ENCODE measurements around the gene KRR1.

Gene KRR1

DNA sequence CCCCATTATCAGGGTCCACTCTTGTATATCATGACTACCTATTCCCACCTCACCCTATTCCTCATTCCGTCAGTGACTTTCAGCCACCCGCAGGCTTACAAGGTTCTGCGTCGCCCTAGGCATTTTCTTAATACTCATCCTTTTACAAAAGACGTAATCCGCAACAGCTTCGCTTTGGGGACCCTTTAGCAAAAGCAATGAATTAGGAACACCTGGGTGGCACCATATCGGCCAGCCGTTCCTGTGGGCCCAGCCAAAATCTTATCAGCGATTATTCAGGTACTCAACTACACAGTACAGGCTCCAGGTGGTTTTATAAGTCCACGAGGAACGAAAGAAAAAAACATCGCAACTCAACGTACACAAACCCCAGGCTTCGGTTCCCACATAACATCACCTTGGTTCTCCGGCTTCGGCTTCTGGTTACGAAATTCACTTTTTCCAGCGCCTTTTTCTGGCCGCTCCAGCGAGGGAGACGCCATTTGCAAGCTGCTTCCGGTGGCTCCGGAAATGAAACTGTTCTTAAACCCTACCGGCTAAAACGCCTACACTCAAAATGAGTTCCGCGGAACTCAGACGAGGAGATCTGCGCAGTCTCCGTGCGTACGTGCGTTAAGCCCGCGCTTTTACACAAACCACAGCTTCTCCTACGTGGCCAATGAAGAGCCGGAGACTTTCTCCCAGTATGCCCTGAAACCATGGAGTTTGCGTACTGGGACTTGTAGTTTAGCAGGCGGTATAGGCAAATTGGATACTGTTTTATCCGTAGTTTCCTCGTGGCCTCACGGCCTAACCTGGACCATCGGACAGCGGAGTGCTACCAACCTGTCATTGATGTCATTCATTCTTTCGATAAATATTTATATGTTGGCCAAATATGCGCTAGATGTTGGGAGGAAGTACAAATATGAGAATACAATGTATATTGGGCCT, at the start of gene KRR1:
Gene KRR1, minus strand, starts transcription at position 494 of the 933 bp plus-strand sequence. Its CDS starts 12 bp downstream, at position 482.
- DNase-seq (ENCODE audit: low spot score), result peak; percentile 99

- DNase-seq (ENCODE audit: low spot score), result peak; percentile 58
These were observed 48.8 kb upstream of the KRR1 start for GRCh38 chr12:75560167-75560566.

- DNase-seq (ENCODE audit: low spot score), result no peak
These were observed 46.9 kb upstream of the KRR1 start for GRCh38 chr12:75558287-75558686.

DNA sequence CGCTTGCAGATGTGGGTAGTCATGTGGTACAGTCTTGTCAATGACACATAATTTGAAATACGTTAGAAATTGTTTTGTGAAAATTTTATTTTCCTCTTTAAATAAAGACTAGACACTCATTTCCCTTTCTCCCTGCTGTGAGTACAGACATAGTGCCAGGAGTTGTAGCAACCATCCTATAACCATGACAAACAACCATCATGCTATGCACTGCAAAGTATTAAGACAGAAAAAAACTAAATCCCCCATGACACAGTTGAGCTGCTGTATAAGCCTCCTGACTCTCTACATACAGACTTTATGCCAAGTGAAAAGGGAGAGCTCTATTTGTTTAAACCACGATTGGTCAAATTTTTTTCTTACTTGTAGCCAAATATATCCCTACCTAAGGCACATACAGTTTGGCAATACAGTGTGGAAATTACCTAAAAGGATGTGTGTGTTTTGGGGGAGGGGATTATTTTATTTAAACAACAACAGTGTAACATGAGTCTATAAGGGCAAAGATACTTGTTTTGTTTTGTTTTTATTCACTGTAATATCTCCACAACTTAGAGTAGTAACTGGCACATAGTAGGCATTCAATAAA, 45.0 kb upstream of the KRR1 start:
- DNase-seq (ENCODE audit: low spot score), result no peak

DNA sequence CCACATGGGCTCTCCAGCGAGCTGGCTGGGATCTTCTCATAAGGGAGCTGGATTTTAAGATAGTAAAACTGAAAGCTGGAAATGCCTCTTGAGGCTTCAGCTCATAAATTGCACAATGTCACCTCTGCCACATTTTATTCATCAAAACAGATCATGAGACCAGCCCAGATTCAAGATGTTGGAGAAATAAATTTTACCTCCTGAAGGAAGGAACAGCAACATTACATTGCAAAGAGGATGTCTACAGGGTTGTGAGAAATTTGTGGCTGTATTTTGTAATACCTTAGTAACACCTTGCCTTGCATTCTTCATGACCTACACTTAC, 43.1 kb upstream of the KRR1 start:
- no peak for DNase-seq (ENCODE audit: low spot score)

DNA sequence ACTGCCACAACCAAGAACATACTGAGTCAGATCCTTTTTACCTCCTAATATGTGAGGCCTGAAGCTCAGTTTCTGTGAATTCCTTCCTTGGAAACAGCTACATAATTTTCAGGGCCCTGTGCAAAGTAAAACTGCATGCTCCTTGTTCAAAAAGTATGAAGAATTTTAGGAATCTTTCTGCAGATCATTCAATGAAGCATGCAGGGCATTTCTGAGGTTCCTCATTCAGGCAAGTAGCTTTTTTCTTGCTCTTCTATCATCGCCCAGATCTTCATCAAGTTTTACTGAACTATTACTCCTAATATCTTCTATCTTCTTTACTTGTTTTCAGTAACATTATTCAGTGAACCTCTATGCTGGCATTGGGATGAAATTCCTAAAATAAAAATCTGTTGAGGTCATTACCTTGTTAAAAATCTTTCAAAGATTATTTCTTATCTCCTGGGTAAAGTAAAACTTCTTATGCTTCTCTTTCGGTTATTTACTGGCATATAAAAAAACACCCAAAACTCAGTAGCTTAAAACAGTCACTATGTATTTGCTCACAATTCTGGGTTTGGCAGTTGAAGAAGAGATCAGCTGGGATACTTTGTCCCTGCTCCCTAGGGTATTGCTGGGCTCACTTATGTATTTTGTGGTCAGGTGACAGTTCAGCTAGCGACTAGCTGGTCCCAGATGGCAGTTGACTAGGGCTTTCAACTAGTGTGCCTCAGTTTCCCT, 42.6 kb upstream of the KRR1 start:
- no peak for DNase-seq (ENCODE audit: low spot score)

- DNase-seq (ENCODE audit: low spot score), result no peak
These were observed 42.0 kb upstream of the KRR1 start for GRCh38 chr12:75553398-75553797.

- DNase-seq (ENCODE audit: low spot score), result no peak
These were observed 40.1 kb upstream of the KRR1 start for GRCh38 chr12:75551477-75551876.

GRCh38 chr12:75550401-75551240, 39.2 kb upstream of the KRR1 start:
- DNase-seq (ENCODE audit: low spot score), result no peak

GRCh38 chr12:75549989-75550388, 38.6 kb upstream of the KRR1 start:
- no peak for DNase-seq (ENCODE audit: low spot score)

- DNase-seq (ENCODE audit: low spot score), result no peak
These were observed 37.5 kb upstream of the KRR1 start for GRCh38 chr12:75548879-75549278.

GRCh38 chr12:75545636-75546035, 34.2 kb upstream of the KRR1 start:
- DNase-seq (ENCODE audit: low spot score), result no peak

DNA sequence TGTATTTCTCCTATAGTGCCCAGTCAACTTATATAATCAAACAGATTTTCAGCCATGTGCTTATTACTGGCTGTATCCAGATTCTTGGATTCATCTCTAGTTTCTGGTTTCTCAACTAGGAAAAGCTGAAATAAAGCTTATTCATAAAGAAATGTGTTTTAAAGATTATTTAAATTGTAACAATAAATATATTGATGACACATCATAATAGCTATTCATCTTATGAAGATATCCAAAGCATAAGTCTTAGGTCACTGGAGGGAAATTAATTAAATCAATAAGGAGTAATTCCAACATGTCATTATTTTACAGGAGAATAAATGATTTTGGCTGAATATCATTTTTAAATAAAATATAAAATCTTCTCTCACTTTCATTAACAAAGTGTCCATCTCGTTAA, 32.1 kb upstream of the KRR1 start:
- no peak for DNase-seq (ENCODE audit: low spot score)

GRCh38 chr12:75542942-75543341, 31.5 kb upstream of the KRR1 start:
- no peak for DNase-seq (ENCODE audit: low spot score)

GRCh38 chr12:75539889-75540288, 28.5 kb upstream of the KRR1 start:
- DNase-seq (ENCODE audit: low spot score), result no peak

- DNase-seq (ENCODE audit: low spot score), result no peak
These were observed 21.8 kb upstream of the KRR1 start for GRCh38 chr12:75533239-75533638.

- no peak for DNase-seq (ENCODE audit: low spot score)
These were observed 18.4 kb upstream of the KRR1 start for GRCh38 chr12:75529826-75530225.

GRCh38 chr12:75529316-75529715, 17.9 kb upstream of the KRR1 start:
- DNase-seq (ENCODE audit: low spot score), result no peak

- DNase-seq (ENCODE audit: low spot score), result no peak
These were observed 17.3 kb upstream of the KRR1 start for GRCh38 chr12:75528692-75529091.

GRCh38 chr12:75528272-75528671, 16.9 kb upstream of the KRR1 start:
- peak; percentile 36 for DNase-seq (ENCODE audit: low spot score)

GRCh38 chr12:75526655-75527511, 15.5 kb upstream of the KRR1 start:
- peak; percentile 50 for DNase-seq (ENCODE audit: low spot score)

All from putamen (tissue), 1 donor.